A549 (cell line): Measurements from ENCODE around the gene ZNF862.

Experiments used
- CHD4 ChIP-seq: fragments of 200-600 bp; sonication (generic); IDR thresholded peaks from 2 replicates; pipeline ENCODE4 v1.6.1; 2016; ENCODE audit warnings: antibody characterized with exemption, mild to moderate bottlenecking, borderline replicate concordance
- PHF8 ChIP-seq: fragments of 200-600 bp; sonication (generic); IDR thresholded peaks from 2 replicates; pipeline ENCODE4 v1.6.1; 2016; ENCODE audit warnings: low read depth, mild to moderate bottlenecking, antibody characterized with exemption, moderate library complexity, borderline replicate concordance
- RCOR1 ChIP-seq: fragments of 150-350 bp; IDR thresholded peaks from 2 replicates; pipeline ENCODE4 v1.6.1; 2014; ENCODE audit warnings: antibody characterized with exemption, low read length, low read depth
- RFX5 ChIP-seq: fragments of 450-650 bp; IDR thresholded peaks from 2 replicates; pipeline ENCODE4 v1.7.1; 2014; ENCODE audit warnings: antibody characterized with exemption, mild to moderate bottlenecking, moderate library complexity
- SMC3 ChIP-seq: fragments of >200 bp; sonication (Bioruptor Twin); formaldehyde crosslinking; IDR thresholded peaks from 3 replicates; pipeline ENCODE4 v1.6.1; 2018; ENCODE audit warnings: inconsistent platforms
- TF ChIP-seq, protein P1 (sequence below): fragments of >200 bp; sonication (Bioruptor Twin); formaldehyde crosslinking; IDR thresholded peaks from 3 replicates; pipeline ENCODE4 v1.5.1; 2016
- TF ChIP-seq, protein P2 (sequence below): fragments of 200-600 bp; sonication (generic); IDR thresholded peaks from 2 replicates; pipeline ENCODE4 v1.6.1; 2016; ENCODE audit warnings: antibody characterized with exemption, mild to moderate bottlenecking, moderate library complexity

DNA sequence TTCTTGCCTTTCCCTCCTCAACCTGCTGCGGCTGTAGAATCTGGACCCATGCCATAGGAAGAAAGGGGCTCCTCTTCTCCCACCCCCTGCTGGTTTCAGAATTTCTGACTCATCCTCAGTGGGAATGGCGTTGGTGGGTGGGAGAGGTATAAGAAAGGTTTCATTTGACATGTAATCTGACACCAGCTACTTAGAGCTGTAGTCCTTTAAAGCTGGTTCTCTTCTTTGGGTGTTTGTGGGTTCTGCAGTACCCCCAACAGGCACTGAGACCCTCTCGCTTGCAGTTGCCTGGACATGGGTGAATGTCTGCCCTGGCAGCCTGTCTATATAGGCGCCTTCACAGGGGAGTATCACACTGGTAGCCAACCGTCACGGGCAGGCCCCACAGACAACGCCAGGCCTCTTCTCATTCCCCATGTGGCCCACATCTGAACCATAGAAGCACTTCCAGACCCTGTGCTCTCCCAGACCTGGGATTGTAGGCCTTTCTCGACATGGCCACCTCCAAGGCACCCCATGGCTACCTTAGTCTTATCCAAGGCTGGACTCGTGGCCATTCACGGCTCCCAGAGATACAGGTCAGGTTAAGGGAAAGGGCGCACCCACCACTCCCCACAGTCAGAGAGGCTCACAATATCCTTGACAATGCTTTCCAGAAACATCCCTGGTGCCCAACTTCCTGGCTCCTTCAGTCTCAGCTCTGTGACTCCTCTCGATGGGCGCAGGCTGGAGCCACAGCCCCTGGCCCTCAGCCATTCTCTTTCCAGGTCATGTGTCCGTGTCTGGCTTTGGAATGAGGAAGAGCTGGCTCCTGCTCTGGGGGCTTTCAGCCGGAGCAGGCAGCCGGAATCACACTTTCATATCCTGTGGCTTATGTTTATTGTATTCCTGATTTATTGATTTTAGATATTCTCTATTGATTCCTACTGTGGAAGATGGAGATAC is 17.5 kb downstream of the ZNF862 start:
- TF ChIP-seq, protein P1, sequence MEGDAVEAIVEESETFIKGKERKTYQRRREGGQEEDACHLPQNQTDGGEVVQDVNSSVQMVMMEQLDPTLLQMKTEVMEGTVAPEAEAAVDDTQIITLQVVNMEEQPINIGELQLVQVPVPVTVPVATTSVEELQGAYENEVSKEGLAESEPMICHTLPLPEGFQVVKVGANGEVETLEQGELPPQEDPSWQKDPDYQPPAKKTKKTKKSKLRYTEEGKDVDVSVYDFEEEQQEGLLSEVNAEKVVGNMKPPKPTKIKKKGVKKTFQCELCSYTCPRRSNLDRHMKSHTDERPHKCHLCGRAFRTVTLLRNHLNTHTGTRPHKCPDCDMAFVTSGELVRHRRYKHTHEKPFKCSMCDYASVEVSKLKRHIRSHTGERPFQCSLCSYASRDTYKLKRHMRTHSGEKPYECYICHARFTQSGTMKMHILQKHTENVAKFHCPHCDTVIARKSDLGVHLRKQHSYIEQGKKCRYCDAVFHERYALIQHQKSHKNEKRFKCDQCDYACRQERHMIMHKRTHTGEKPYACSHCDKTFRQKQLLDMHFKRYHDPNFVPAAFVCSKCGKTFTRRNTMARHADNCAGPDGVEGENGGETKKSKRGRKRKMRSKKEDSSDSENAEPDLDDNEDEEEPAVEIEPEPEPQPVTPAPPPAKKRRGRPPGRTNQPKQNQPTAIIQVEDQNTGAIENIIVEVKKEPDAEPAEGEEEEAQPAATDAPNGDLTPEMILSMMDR: no peak
- TF ChIP-seq, protein P2, sequence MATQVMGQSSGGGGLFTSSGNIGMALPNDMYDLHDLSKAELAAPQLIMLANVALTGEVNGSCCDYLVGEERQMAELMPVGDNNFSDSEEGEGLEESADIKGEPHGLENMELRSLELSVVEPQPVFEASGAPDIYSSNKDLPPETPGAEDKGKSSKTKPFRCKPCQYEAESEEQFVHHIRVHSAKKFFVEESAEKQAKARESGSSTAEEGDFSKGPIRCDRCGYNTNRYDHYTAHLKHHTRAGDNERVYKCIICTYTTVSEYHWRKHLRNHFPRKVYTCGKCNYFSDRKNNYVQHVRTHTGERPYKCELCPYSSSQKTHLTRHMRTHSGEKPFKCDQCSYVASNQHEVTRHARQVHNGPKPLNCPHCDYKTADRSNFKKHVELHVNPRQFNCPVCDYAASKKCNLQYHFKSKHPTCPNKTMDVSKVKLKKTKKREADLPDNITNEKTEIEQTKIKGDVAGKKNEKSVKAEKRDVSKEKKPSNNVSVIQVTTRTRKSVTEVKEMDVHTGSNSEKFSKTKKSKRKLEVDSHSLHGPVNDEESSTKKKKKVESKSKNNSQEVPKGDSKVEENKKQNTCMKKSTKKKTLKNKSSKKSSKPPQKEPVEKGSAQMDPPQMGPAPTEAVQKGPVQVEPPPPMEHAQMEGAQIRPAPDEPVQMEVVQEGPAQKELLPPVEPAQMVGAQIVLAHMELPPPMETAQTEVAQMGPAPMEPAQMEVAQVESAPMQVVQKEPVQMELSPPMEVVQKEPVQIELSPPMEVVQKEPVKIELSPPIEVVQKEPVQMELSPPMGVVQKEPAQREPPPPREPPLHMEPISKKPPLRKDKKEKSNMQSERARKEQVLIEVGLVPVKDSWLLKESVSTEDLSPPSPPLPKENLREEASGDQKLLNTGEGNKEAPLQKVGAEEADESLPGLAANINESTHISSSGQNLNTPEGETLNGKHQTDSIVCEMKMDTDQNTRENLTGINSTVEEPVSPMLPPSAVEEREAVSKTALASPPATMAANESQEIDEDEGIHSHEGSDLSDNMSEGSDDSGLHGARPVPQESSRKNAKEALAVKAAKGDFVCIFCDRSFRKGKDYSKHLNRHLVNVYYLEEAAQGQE: no peak
- TF ChIP-seq RCOR1 (no peak), RFX5 (no peak), SMC3 (no peak), PHF8 (no peak), CHD4 (no peak)
